Measurements from ENCODE around the gene HIGD2A.

- TF ChIP-seq, protein P1, sequence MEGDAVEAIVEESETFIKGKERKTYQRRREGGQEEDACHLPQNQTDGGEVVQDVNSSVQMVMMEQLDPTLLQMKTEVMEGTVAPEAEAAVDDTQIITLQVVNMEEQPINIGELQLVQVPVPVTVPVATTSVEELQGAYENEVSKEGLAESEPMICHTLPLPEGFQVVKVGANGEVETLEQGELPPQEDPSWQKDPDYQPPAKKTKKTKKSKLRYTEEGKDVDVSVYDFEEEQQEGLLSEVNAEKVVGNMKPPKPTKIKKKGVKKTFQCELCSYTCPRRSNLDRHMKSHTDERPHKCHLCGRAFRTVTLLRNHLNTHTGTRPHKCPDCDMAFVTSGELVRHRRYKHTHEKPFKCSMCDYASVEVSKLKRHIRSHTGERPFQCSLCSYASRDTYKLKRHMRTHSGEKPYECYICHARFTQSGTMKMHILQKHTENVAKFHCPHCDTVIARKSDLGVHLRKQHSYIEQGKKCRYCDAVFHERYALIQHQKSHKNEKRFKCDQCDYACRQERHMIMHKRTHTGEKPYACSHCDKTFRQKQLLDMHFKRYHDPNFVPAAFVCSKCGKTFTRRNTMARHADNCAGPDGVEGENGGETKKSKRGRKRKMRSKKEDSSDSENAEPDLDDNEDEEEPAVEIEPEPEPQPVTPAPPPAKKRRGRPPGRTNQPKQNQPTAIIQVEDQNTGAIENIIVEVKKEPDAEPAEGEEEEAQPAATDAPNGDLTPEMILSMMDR (conservative IDR thresholded peaks at IDR 0.05; ENCODE audit: low read depth in 2 of 2): no peak
- no peak for TF ChIP-seq POLR2AphosphoS5 (IDR thresholded peaks at IDR 0.05; ENCODE audit: low read depth)
Observed at GRCh38 chr5:176420086-176420485, 31.5 kb downstream of the HIGD2A start.

Measured in GM23338 (cell line).